Stimulated activated CD8-positive, alpha-beta memory T cell treated with anti-CD3 and anti-CD28 coated beads, Interleukin-15, amount 100 ng/mL, for 1 hour (primary cell): ENCODE measurements around the gene KLHL11.

Experiments used
- DNase-seq: peaks from one replicate; pipeline ENCODE4 v3.0.0-alpha.2; 2020; ENCODE audit warnings: low read depth

KLHL11 gene

GRCh38 chr17:41864836-41865595, at the start of gene KLHL11:
KLHL11 (minus strand) TSS chr17:41865423; CDS start chr17:41865370, 53 bp downstream.
- DNase-seq: peak; percentile 73

GRCh38 chr17:41915020-41915419, 49.8 kb upstream of the KLHL11 start:
- no peak for DNase-seq

- no peak for DNase-seq
These were observed 49.1 kb upstream of the KLHL11 start for GRCh38 chr17:41914358-41914766.

- no peak for DNase-seq
These were observed 48.6 kb upstream of the KLHL11 start for GRCh38 chr17:41913798-41914197.

GRCh38 chr17:41912925-41913324, 47.7 kb upstream of the KLHL11 start:
- no peak for DNase-seq

- no peak for DNase-seq
These were observed 45.6 kb upstream of the KLHL11 start for GRCh38 chr17:41910701-41911391.

- DNase-seq: no peak
These were observed 43.9 kb upstream of the KLHL11 start for GRCh38 chr17:41909088-41909487.

- DNase-seq: no peak
These were observed 42.7 kb upstream of the KLHL11 start for GRCh38 chr17:41907633-41908539.

- no peak for DNase-seq
These were observed 41.9 kb upstream of the KLHL11 start for GRCh38 chr17:41907185-41907556.

- DNase-seq: no peak
These were observed 41.4 kb upstream of the KLHL11 start for GRCh38 chr17:41906465-41907184.

GRCh38 chr17:41905172-41905571, 39.9 kb upstream of the KLHL11 start:
- no peak for DNase-seq

- no peak for DNase-seq
These were observed 39.1 kb upstream of the KLHL11 start for GRCh38 chr17:41904242-41904841.

- DNase-seq: no peak
These were observed 36.4 kb upstream of the KLHL11 start for GRCh38 chr17:41901646-41902045.

GRCh38 chr17:41896726-41897125, 31.5 kb upstream of the KLHL11 start:
- DNase-seq: no peak

- no peak for DNase-seq
These were observed 30.4 kb upstream of the KLHL11 start for GRCh38 chr17:41895617-41896016.

GRCh38 chr17:41894791-41895331, 29.6 kb upstream of the KLHL11 start:
- DNase-seq: no peak

GRCh38 chr17:41893384-41893783, 28.2 kb upstream of the KLHL11 start:
- no peak for DNase-seq

GRCh38 chr17:41892021-41892376, 26.8 kb upstream of the KLHL11 start:
- no peak for DNase-seq

- no peak for DNase-seq
These were observed 26.2 kb upstream of the KLHL11 start for GRCh38 chr17:41891135-41892020.

- DNase-seq: no peak
These were observed 23.2 kb upstream of the KLHL11 start for GRCh38 chr17:41888332-41888965.
